AG04450 (cell line): ENCODE measurements around the gene ZBTB7C. TPM values are rescaled to one million over a fixed set of nuclear protein-coding genes. Genes with fewer than 3 reads are reported as not detected.

Experiments used
- CTCF ChIA-PET: fragments of 300-600, 350-600 bp; formaldehyde crosslinking; extraction: SDS; loops from one replicate; lab custom pipeline; 2022; ENCODE audit warnings: antibody characterized with exemption, inconsistent platforms; lab: Charles Lee
- POLR2A ChIA-PET: fragments of 350-600 bp; formaldehyde crosslinking; extraction: SDS; loops from one replicate; lab custom pipeline; 2021; ENCODE audit warnings: antibody characterized with exemption, inconsistent platforms; lab: Yijun Ruan, JAX
- DNase-seq: peaks from one replicate; pipeline ENCODE4 v3.0.0-alpha.2; 2011; ENCODE audit warnings: low read depth, low spot score
- H3K27ac ChIP-seq: one replicate; pipeline ENCODE4 v1.5.1; 2012; ENCODE audit warnings: low read depth, low read length, control low read depth
- H3K27me3 ChIP-seq: one replicate; pipeline ENCODE4 v1.6.0; 2012; ENCODE audit warnings: low read length; ENCODE audit not compliant: control insufficient read depth, insufficient read depth
- H3K4me3 ChIP-seq: 2 replicates; pipeline ENCODE4 v1.5.1; 2011; ENCODE audit warnings: mild to moderate bottlenecking, low read depth, low read length, control low read depth
- H3K9me3 ChIP-seq: 2 replicates; pipeline ENCODE4 v1.5.1; 2012; ENCODE audit warnings: low read length; ENCODE audit not compliant: control insufficient read depth, insufficient read depth
- CTCF ChIP-seq: IDR thresholded peaks from 2 replicates; pipeline ENCODE4 v1.5.1; 2011; ENCODE audit warnings: low read depth, low read length, control low read depth, inconsistent platforms
- polyA plus RNA-seq: library from polyadenylated mRNA; depleted of rRNA; stranded (reverse); fragments of >200 nt; gene quantifications from 2 replicates; pipeline ENCODE4 v1.2.3, GENCODE V29; 2011

The ZBTB7C gene
- polyA plus RNA-seq, 1 experiment = not detected

- H3K4me3 ChIP-seq = no peak overlapping the region
- ChIA-PET POLR2A (no interaction called here), CTCF (no interaction called here)
- DNase-seq = no peak
- TF ChIP-seq CTCF = no peak
- H3K9me3 ChIP-seq = no peaks in the 10 kb centered on the region
- H3K27me3 ChIP-seq = peaks cover 9% of the 10 kb centered on the region
- no peak overlapping the region for H3K27ac ChIP-seq
Measured at GRCh38 chr18:48360376-48361021, 48.7 kb downstream of the ZBTB7C start.

GRCh38 chr18:48359626-48360025, 49.6 kb downstream of the ZBTB7C start:
- no peak for DNase-seq
- H3K27me3 ChIP-seq = peaks cover 11% of the 10 kb centered on the region
- ChIA-PET POLR2A (no interaction called here), CTCF (no interaction called here)
- no peak overlapping the region for H3K27ac ChIP-seq
- no peak overlapping the region for H3K4me3 ChIP-seq
- no peaks in the 10 kb centered on the region for H3K9me3 ChIP-seq
- no peak for TF ChIP-seq CTCF

DNA sequence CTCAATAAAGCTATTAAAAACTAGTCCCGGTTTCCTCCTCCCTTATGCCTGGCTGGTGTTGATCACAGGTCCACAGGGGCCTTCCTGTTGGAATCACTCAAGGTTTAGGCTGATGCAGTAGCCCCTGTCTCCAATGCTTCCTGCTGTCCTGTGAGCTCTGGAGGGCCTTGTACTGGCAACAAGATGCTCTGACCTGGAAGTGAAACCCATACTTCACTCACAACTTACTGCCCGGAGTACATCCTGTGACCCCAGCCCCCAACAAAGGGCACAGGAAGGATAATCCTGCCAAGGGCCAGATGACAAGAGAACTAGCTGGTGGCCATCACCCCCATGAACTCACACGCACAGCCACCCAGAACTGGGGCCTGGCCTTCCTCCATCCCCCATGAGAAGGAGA, 50.3 kb downstream of the ZBTB7C start:
- CTCF ChIA-PET = no interaction called here
- TF ChIP-seq CTCF = no peak
- DNase-seq = no peak
- Histone ChIP-seq H3K4me3 (no peak overlapping the region), H3K27ac (no peak overlapping the region), H3K27me3 (peaks cover 13% of the 10 kb centered on the region), H3K9me3 (no peaks in the 10 kb centered on the region)
- POLR2A ChIA-PET = no interaction called here

GRCh38 chr18:48356909-48357631, 52.1 kb downstream of the ZBTB7C start:
- Histone ChIP-seq H3K27ac (no peak overlapping the region), H3K9me3 (no peaks in the 10 kb centered on the region), H3K4me3 (no peak overlapping the region), H3K27me3 (peaks cover 16% of the 10 kb centered on the region)
- DNase-seq = no peak
- ChIA-PET CTCF (no interaction called here), POLR2A (no interaction called here)
- TF ChIP-seq CTCF = no peak

DNA sequence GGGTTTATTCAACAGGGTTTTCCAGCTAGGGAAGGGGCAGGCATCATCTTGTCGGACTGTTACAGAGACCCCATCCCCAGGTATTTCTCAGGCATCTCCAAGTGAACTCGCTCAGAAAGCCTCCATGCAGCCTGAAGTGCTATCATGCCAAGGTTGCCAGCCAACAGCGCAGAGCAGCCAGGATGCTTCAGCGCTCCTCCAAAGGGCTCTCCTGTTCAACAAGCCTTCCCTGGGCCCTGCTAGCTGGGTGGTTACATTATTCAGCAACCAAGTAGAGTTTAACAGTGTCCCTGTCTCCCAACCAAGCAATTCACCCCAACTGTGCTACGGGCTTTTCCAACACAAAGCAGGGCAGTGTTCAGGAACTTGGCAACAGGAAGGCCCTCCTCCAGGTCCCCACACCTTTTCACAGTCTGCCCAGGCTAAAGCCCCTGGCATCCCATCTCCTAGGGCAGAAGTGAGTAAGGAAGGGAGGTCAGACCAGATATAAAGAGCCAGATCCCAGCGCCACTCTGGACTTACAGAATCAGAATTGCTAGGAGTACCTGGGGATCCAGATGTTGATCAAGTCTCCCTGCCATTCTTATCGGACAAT, 52.9 kb downstream of the ZBTB7C start:
- CTCF ChIA-PET = no interaction called here
- no peak for DNase-seq
- H3K4me3 ChIP-seq = no peak overlapping the region
- POLR2A ChIA-PET = no interaction called here
- H3K27ac ChIP-seq = no peak overlapping the region
- no peaks in the 10 kb centered on the region for H3K9me3 ChIP-seq
- H3K27me3 ChIP-seq = peaks cover 18% of the 10 kb centered on the region
- TF ChIP-seq CTCF = no peak
